ENCODE results near the gene TMEM95. TPM values are rescaled to one million over a fixed set of nuclear protein-coding genes. Genes with fewer than 3 reads are reported as not detected.
A peak's percentile ranks its signal among the peaks of the same experiment; 100 is the strongest.

The TMEM95 gene
- total RNA-seq, 1 experiment from 2014 or later: not detected

- POLR2A ChIA-PET: interaction anchor here (0.6 to 7.3 kb wide), 9 partner anchors 23 to 335 kb away, joined by 3 to 76 read pairs (median 10); partner anchors contain the start of genes GPS2, NEURL4, TMEM102 and TMEM256
- CTCF ChIA-PET: interaction anchor here (0.6 to 6.0 kb wide), 5 partner anchors 8 to 161 kb away, joined by 3 to 57 read pairs (median 4); partner anchors contain the start of gene TMEM102
- intact Hi-C loops (cut with micrococcal nuclease): loop anchor here (5.0 to 10.0 kb wide), 2 partner anchors 130 to 332 kb away; partner anchors contain the start of genes POLR2A, SLC35G6, TP53 and WRAP53
- peak overlapping the region; percentile 85 for H3K4me3 Mint-ChIP-seq (ENCODE audit: unreplicated experiment)
- H3K27me3 Mint-ChIP-seq (ENCODE audit: insufficient read depth, unreplicated experiment): no peaks in the 10 kb centered on the region
- peaks cover 24% of the 10 kb centered on the region for H3K36me3 Mint-ChIP-seq (ENCODE audit: insufficient read depth, unreplicated experiment)
- TSS peak; percentile 56 for BruUV-seq (replicated peaks)
- peak; percentile 53 for TF ChIP-seq CTCF (IDR thresholded peaks at IDR 0.05; ENCODE audit: unreplicated experiment)
- no peak for DNase-seq (ENCODE audit: unreplicated experiment)
- H3K9me3 Mint-ChIP-seq (ENCODE audit: unreplicated experiment): no peaks in the 10 kb centered on the region
- H3K27ac Mint-ChIP-seq (ENCODE audit: low read depth, unreplicated experiment): peak overlapping the region; percentile 93
- H3K4me1 Mint-ChIP-seq (ENCODE audit: insufficient read depth, unreplicated experiment): peaks cover 17% of the 10 kb centered on the region
These were observed 2.5 kb upstream of the TMEM95 start for GRCh38 chr17:7352503-7352889.

GRCh38 chr17:7352910-7353635, 1.9 kb upstream of the TMEM95 start:
- Mint-ChIP-seq H3K27ac (ENCODE audit: low read depth, unreplicated experiment) (peak overlapping the region; percentile 93), H3K36me3 (ENCODE audit: insufficient read depth, unreplicated experiment) (peaks cover 22% of the 10 kb centered on the region), H3K27me3 (ENCODE audit: insufficient read depth, unreplicated experiment) (no peaks in the 10 kb centered on the region), H3K4me1 (ENCODE audit: insufficient read depth, unreplicated experiment) (peaks cover 17% of the 10 kb centered on the region), H3K9me3 (ENCODE audit: unreplicated experiment) (no peaks in the 10 kb centered on the region), H3K4me3 (ENCODE audit: unreplicated experiment) (peak overlapping the region; percentile 85)
- ChIA-PET POLR2A (interaction anchor here (0.7 to 7.3 kb wide), 16 partner anchors 23 to 490 kb away, joined by 3 to 76 read pairs (median 12); partner anchors contain the start of genes CD68, GPS2, NEURL4 and PLSCR3), CTCF (interaction anchor here (0.6 to 6.0 kb wide), 10 partner anchors 9 to 307 kb away, joined by 3 to 57 read pairs (median 4); partner anchors contain the start of gene TMEM102)
- DNase-seq (ENCODE audit: unreplicated experiment): no peak
- BruUV-seq (replicated peaks): no TSS peak
- intact Hi-C loops (cut with micrococcal nuclease): loop anchor here (5.0 to 10.0 kb wide), 2 partner anchors 129 to 332 kb away; partner anchors contain the start of genes POLR2A, SLC35G6, TP53 and WRAP53
- TF ChIP-seq CTCF (IDR thresholded peaks at IDR 0.05; ENCODE audit: unreplicated experiment): no peak

- TF ChIP-seq CTCF (IDR thresholded peaks at IDR 0.05; ENCODE audit: unreplicated experiment): no peak
- CTCF ChIA-PET: interaction anchor here (0.6 to 6.0 kb wide), 10 partner anchors 31 to 309 kb away, joined by 3 to 57 read pairs (median 4); partner anchors contain the start of gene TMEM102
- no TSS peak for BruUV-seq (replicated peaks)
- Mint-ChIP-seq H3K27me3 (ENCODE audit: insufficient read depth, unreplicated experiment) (no peaks in the 10 kb centered on the region), H3K36me3 (ENCODE audit: insufficient read depth, unreplicated experiment) (peaks cover 14% of the 10 kb centered on the region), H3K4me1 (ENCODE audit: insufficient read depth, unreplicated experiment) (peaks cover 17% of the 10 kb centered on the region), H3K27ac (ENCODE audit: low read depth, unreplicated experiment) (peak overlapping the region; percentile 93), H3K9me3 (ENCODE audit: unreplicated experiment) (no peaks in the 10 kb centered on the region), H3K4me3 (ENCODE audit: unreplicated experiment) (peak overlapping the region; percentile 85)
- POLR2A ChIA-PET: interaction anchor here (0.6 to 7.3 kb wide), 21 partner anchors 20 to 577 kb away, joined by 3 to 76 read pairs (median 5); partner anchors contain the start of genes GPS2, NEURL4, PLSCR3 and POLR2A
- DNase-seq (ENCODE audit: unreplicated experiment): peak; percentile 91
- intact Hi-C loops (cut with micrococcal nuclease): loop anchor here (2.0 to 10.0 kb wide), 3 partner anchors 26 to 330 kb away; partner anchors contain the start of genes POLR2A, SLC35G6, TNK1 and TP53
These were observed 603 bp upstream of the TMEM95 start for GRCh38 chr17:7354262-7354843.

All from MCF 10A (cell line).